Activated gamma-delta T cell treated with anti-CD3 and anti-CD28 coated beads, Interleukin-2, amount 50 U/mL, for 16 hours (primary cell): Measurements from ENCODE around the gene KCNQ2.

Experiments
- DNase-seq: peaks from one replicate; pipeline ENCODE4 v3.0.0-alpha.2; 2020; ENCODE audit warnings: low read depth

KCNQ2 gene

GRCh38 chr20:63454731-63455567 lies 17.5 kb downstream of the KCNQ2 start:
- no peak for DNase-seq

GRCh38 chr20:63452821-63453523 lies 19.5 kb downstream of the KCNQ2 start:
- no peak for DNase-seq

GRCh38 chr20:63452341-63452740 lies 20.1 kb downstream of the KCNQ2 start:
- DNase-seq, result no peak

- no peak for DNase-seq
These were observed 20.6 kb downstream of the KCNQ2 start for GRCh38 chr20:63451821-63452220.

- no peak for DNase-seq
These were observed 22.4 kb downstream of the KCNQ2 start for GRCh38 chr20:63449796-63450730.

GRCh38 chr20:63449025-63449424 lies 23.4 kb downstream of the KCNQ2 start:
- DNase-seq, result no peak

- no peak for DNase-seq
These were observed 24.4 kb downstream of the KCNQ2 start for GRCh38 chr20:63448031-63448430.

- no peak for DNase-seq
These were observed 25.1 kb downstream of the KCNQ2 start for GRCh38 chr20:63447320-63447719.

GRCh38 chr20:63446216-63447024 lies 26.0 kb downstream of the KCNQ2 start:
- DNase-seq, result no peak

GRCh38 chr20:63445075-63445734 lies 27.2 kb downstream of the KCNQ2 start:
- DNase-seq, result no peak

- no peak for DNase-seq
These were observed 27.9 kb downstream of the KCNQ2 start for GRCh38 chr20:63444548-63444947.

GRCh38 chr20:63443606-63444395 lies 28.7 kb downstream of the KCNQ2 start:
- no peak for DNase-seq

GRCh38 chr20:63442100-63442493 lies 30.4 kb downstream of the KCNQ2 start:
- DNase-seq, result peak; percentile 50

- peak; percentile 33 for DNase-seq
These were observed 31.0 kb downstream of the KCNQ2 start for GRCh38 chr20:63441136-63442099.

GRCh38 chr20:63440366-63440955 lies 32.0 kb downstream of the KCNQ2 start:
- DNase-seq, result no peak

- no peak for DNase-seq
These were observed 32.6 kb downstream of the KCNQ2 start for GRCh38 chr20:63439866-63440265.

GRCh38 chr20:63438121-63438520 lies 34.3 kb downstream of the KCNQ2 start:
- DNase-seq, result no peak

- no peak for DNase-seq
These were observed 36.9 kb downstream of the KCNQ2 start for GRCh38 chr20:63435552-63435951.
